ENCODE measurements around the gene CACNB1.

The CACNB1 gene

DNA sequence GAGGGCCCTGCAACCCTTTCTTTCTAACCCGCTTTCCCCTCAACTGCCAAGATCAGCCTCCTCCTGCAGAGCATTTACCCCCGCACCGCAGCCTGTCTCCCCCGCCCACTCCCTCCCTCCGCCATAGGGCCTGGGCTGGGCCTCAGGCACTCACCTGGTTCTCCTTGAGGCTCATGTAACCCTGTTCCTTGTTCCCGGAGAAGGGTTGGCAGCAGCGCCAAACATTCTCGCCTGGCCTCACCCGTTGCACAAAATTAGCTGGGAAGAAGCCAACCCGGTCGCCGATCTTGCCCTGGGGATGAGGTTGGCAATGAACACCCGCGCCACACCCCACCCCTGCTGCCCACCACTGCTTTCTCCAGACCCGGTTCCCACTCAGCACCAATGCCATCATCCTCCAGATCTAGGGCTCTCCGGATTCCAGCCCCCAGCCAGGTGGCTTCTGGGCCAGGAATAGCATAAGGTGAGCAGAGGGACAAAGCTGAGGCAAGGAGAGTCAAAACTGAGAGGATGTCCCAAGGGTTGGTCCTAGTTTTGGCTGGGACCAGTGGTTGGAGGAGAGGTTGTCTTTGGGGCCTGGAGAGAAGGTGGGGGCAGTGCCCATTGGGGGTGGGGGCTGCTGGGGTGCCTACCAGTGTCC lies 15.5 kb upstream of the CACNB1 start:
- no peak for ATAC-seq
- TF ChIP-seq RARB (CRISPR knock-in tag; IDR thresholded peaks at IDR 0.05) (no peak), ESRRG (CRISPR knock-in tag; IDR thresholded peaks at IDR 0.05) (no peak), GLIS3 (CRISPR knock-in tag; IDR thresholded peaks at IDR 0.05) (no peak), ISL1 (CRISPR knock-in tag; IDR thresholded peaks at IDR 0.05) (no peak), ZNF565 (CRISPR knock-in tag; conservative IDR thresholded peaks at IDR 0.05; ENCODE audit: low read depth) (no peak), BACH2 (CRISPR knock-in tag; IDR thresholded peaks at IDR 0.05; ENCODE audit: borderline replicate concordance) (no peak)
- TF ChIP-seq, protein P1, sequence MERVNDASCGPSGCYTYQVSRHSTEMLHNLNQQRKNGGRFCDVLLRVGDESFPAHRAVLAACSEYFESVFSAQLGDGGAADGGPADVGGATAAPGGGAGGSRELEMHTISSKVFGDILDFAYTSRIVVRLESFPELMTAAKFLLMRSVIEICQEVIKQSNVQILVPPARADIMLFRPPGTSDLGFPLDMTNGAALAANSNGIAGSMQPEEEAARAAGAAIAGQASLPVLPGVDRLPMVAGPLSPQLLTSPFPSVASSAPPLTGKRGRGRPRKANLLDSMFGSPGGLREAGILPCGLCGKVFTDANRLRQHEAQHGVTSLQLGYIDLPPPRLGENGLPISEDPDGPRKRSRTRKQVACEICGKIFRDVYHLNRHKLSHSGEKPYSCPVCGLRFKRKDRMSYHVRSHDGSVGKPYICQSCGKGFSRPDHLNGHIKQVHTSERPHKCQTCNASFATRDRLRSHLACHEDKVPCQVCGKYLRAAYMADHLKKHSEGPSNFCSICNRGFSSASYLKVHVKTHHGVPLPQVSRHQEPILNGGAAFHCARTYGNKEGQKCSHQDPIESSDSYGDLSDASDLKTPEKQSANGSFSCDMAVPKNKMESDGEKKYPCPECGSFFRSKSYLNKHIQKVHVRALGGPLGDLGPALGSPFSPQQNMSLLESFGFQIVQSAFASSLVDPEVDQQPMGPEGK (CRISPR knock-in tag; IDR thresholded peaks at IDR 0.05; ENCODE audit: borderline replicate concordance) = no peak

DNA sequence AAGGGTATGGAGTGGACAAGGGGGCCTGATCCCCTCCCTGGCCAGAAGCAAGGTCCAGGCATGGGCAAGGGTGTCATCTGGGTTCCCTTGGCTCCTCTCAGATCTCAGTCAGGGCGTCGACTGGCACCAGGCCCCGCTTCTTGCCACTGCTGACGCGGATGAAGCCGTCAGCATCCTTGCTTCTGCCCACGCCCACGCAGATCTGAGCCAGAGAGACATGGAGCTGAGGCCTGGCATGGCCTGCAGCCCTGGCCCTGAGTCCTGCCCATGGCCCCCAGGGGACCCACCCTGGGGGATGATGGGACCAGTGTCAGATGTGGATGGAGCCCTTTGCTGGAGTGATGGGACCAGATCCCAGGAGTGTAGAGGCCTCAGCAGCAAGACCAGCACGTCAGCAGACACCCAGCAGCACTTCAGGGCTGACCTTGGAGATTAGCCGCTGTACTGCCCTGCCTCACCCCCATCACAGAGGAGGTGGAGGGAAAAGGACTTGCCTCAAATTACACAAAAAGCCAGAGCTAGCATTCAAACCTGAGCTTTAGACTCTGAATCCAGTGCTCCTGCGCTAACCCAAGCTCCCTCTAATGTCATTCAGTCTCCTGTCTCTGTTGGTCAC lies 14.8 kb upstream of the CACNB1 start:
- ATAC-seq = no peak
- TF ChIP-seq RARB (CRISPR knock-in tag; IDR thresholded peaks at IDR 0.05) (no peak), ZNF8 (CRISPR knock-in tag; IDR thresholded peaks at IDR 0.05) (no peak), ISL1 (CRISPR knock-in tag; IDR thresholded peaks at IDR 0.05) (no peak), TCF4 (CRISPR knock-in tag; IDR thresholded peaks at IDR 0.05; ENCODE audit: borderline replicate concordance) (no peak), ZNF70 (CRISPR knock-in tag; IDR thresholded peaks at IDR 0.05) (no peak), PPARA (CRISPR knock-in tag; IDR thresholded peaks at IDR 0.05; ENCODE audit: borderline replicate concordance) (no peak), ZFP3 (CRISPR knock-in tag; IDR thresholded peaks at IDR 0.05) (no peak), ZNF565 (CRISPR knock-in tag; conservative IDR thresholded peaks at IDR 0.05; ENCODE audit: low read depth) (no peak), BACH2 (CRISPR knock-in tag; IDR thresholded peaks at IDR 0.05; ENCODE audit: borderline replicate concordance) (no peak), ARNTL (CRISPR knock-in tag; IDR thresholded peaks at IDR 0.05; ENCODE audit: borderline replicate concordance, low read depth) (no peak), ZC3H10 (CRISPR knock-in tag; IDR thresholded peaks at IDR 0.05) (no peak), ESRRG (CRISPR knock-in tag; IDR thresholded peaks at IDR 0.05) (no peak), ZFP30 (CRISPR knock-in tag; IDR thresholded peaks at IDR 0.05) (no peak), TOX (CRISPR knock-in tag; IDR thresholded peaks at IDR 0.05; ENCODE audit: borderline replicate concordance) (no peak), OSR1 (CRISPR knock-in tag; IDR thresholded peaks at IDR 0.05) (no peak), CSDC2 (CRISPR knock-in tag; IDR thresholded peaks at IDR 0.05) (no peak)
- TF ChIP-seq, protein P2, sequence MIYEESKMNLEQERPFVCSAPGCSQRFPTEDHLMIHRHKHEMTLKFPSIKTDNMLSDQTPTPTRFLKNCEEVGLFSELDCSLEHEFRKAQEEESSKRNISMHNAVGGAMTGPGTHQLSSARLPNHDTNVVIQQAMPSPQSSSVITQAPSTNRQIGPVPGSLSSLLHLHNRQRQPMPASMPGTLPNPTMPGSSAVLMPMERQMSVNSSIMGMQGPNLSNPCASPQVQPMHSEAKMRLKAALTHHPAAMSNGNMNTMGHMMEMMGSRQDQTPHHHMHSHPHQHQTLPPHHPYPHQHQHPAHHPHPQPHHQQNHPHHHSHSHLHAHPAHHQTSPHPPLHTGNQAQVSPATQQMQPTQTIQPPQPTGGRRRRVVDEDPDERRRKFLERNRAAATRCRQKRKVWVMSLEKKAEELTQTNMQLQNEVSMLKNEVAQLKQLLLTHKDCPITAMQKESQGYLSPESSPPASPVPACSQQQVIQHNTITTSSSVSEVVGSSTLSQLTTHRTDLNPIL (CRISPR knock-in tag; IDR thresholded peaks at IDR 0.05; ENCODE audit: low read depth) = no peak
- TF ChIP-seq, protein P3, sequence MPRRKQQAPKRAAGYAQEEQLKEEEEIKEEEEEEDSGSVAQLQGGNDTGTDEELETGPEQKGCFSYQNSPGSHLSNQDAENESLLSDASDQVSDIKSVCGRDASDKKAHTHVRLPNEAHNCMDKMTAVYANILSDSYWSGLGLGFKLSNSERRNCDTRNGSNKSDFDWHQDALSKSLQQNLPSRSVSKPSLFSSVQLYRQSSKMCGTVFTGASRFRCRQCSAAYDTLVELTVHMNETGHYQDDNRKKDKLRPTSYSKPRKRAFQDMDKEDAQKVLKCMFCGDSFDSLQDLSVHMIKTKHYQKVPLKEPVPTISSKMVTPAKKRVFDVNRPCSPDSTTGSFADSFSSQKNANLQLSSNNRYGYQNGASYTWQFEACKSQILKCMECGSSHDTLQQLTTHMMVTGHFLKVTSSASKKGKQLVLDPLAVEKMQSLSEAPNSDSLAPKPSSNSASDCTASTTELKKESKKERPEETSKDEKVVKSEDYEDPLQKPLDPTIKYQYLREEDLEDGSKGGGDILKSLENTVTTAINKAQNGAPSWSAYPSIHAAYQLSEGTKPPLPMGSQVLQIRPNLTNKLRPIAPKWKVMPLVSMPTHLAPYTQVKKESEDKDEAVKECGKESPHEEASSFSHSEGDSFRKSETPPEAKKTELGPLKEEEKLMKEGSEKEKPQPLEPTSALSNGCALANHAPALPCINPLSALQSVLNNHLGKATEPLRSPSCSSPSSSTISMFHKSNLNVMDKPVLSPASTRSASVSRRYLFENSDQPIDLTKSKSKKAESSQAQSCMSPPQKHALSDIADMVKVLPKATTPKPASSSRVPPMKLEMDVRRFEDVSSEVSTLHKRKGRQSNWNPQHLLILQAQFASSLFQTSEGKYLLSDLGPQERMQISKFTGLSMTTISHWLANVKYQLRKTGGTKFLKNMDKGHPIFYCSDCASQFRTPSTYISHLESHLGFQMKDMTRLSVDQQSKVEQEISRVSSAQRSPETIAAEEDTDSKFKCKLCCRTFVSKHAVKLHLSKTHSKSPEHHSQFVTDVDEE (CRISPR knock-in tag; IDR thresholded peaks at IDR 0.05) = no peak
- TF ChIP-seq, protein P1 (CRISPR knock-in tag; IDR thresholded peaks at IDR 0.05; ENCODE audit: borderline replicate concordance) = no peak
- TF ChIP-seq, protein P4, sequence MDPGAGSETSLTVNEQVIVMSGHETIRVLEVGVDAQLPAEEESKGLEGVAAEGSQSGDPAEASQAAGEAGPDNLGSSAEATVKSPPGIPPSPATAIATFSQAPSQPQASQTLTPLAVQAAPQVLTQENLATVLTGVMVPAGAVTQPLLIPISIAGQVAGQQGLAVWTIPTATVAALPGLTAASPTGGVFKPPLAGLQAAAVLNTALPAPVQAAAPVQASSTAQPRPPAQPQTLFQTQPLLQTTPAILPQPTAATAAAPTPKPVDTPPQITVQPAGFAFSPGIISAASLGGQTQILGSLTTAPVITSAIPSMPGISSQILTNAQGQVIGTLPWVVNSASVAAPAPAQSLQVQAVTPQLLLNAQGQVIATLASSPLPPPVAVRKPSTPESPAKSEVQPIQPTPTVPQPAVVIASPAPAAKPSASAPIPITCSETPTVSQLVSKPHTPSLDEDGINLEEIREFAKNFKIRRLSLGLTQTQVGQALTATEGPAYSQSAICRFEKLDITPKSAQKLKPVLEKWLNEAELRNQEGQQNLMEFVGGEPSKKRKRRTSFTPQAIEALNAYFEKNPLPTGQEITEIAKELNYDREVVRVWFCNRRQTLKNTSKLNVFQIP (CRISPR knock-in tag; IDR thresholded peaks at IDR 0.05; ENCODE audit: borderline replicate concordance, low read depth) = no peak

All from SK-N-SH treated with all-trans-retinoic acid at 6 μM for 48 hours (cell line).